GM12875 (cell line): ENCODE data around the gene GRIFIN.

Experiments
- H3K4me3 ChIP-seq: one replicate; pipeline ENCODE4 v1.5.1; 2011; ENCODE audit warnings: low read depth, low read length, control low read depth
- TF ChIP-seq, protein P1 (sequence below): IDR thresholded peaks from 2 replicates; pipeline ENCODE4 v1.5.1; 2011; ENCODE audit warnings: low read depth, mild to moderate bottlenecking, control low read depth, inconsistent platforms, low read length, moderate library complexity, borderline replicate concordance; ENCODE audit not compliant: insufficient read depth

Gene GRIFIN

DNA sequence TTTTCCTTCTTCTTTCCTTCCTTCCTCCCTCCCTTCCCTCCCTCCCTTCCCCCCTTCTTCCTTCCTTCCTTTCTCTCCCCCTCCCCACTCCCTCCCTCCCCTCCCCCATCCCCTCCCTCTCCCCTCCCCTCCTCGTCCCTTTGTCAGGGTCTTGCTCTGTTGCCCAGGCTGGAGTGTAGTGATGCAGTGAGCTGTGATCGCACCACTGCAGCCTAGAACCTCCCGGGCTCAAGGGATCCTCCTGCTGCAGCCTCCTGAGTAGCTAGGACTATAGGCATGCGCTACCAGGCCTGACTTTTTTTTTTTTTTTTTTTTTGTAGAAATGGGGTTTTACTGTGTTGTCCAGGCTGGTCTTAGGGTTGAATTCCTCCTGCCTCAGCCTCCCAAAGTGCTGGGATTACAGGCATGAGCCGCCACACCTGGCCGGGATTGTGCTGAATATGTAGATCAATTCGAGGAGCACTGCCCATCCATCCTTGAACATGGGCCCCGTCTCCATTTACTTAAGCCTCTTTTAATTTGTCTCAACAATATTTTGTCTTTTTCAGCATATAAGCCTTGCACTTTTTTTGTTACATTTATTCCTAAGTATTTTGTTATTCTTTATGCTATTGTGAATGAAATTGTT is 23.4 kb downstream of the GRIFIN start:
- H3K4me3 ChIP-seq = no peak overlapping the region
- TF ChIP-seq, protein P1, sequence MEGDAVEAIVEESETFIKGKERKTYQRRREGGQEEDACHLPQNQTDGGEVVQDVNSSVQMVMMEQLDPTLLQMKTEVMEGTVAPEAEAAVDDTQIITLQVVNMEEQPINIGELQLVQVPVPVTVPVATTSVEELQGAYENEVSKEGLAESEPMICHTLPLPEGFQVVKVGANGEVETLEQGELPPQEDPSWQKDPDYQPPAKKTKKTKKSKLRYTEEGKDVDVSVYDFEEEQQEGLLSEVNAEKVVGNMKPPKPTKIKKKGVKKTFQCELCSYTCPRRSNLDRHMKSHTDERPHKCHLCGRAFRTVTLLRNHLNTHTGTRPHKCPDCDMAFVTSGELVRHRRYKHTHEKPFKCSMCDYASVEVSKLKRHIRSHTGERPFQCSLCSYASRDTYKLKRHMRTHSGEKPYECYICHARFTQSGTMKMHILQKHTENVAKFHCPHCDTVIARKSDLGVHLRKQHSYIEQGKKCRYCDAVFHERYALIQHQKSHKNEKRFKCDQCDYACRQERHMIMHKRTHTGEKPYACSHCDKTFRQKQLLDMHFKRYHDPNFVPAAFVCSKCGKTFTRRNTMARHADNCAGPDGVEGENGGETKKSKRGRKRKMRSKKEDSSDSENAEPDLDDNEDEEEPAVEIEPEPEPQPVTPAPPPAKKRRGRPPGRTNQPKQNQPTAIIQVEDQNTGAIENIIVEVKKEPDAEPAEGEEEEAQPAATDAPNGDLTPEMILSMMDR = no peak

DNA sequence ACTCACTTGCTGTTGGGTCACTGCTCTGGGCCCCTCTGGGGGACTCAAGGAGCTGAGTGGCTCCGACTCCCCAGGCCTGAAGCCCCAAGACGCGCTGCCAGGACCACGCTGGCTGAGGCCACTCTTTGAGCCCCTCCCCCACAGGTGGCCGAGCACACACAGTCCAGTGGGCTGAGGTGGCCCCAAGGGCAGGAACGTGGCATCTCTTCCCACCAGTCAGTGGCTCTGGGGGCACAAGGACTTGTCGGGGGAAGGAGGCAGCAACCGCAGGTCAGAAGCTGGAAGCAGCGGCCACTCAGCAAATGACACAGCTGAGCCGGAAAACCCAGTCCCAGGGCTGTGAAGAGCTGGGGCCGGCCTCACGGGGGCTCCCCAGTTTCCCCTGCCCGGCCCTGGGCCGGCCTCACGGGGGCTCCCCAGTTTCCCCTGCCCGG is 24.1 kb downstream of the GRIFIN start:
- TF ChIP-seq, protein P1 = no peak
- peak overlapping the region; percentile 11 for H3K4me3 ChIP-seq

DNA sequence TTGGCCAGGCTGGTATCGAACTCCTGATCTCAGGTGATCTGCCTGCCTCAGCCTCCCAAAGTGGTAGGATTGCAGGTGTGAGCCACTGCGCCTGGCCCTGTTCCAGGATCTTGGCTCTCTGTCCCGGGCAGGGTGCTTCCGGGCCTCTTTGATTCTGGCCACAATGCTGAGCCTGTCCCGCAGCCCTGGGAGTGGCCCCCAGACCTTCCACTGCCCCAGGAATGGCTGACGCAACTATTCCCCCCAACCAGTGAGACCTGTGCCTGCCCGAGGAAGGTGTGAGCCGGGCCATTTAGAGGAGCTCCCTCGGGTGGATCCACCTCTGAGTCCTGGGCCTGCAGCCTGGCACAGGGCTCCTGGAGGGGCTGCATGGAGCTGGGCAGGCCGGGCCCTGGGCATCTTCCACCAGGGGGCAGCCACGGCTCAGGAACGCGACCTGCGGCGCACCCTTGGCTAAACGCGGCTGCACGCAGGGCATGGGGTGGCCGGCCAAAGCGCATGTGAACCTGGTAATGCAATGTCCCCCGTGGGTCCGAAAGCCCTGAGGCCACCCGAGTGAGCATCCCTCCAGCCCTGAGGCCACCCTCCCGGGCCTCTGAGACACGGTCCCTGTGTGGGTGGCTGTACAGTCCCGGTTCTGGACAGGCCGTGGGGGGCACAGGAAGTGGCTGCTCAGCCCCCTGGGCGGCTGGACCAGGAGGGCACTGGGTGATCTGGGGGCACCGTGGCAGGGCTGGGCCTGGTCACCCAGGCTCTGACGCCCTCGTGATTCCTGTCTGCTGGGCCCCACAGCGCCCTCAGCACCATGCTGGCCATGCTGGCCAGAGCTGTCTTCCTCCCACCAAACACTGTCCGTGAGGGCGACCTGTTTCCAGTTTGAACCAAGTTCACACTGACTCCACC is 24.8 kb downstream of the GRIFIN start:
- no peak overlapping the region for H3K4me3 ChIP-seq
- TF ChIP-seq, protein P1 = peak; percentile 90

DNA sequence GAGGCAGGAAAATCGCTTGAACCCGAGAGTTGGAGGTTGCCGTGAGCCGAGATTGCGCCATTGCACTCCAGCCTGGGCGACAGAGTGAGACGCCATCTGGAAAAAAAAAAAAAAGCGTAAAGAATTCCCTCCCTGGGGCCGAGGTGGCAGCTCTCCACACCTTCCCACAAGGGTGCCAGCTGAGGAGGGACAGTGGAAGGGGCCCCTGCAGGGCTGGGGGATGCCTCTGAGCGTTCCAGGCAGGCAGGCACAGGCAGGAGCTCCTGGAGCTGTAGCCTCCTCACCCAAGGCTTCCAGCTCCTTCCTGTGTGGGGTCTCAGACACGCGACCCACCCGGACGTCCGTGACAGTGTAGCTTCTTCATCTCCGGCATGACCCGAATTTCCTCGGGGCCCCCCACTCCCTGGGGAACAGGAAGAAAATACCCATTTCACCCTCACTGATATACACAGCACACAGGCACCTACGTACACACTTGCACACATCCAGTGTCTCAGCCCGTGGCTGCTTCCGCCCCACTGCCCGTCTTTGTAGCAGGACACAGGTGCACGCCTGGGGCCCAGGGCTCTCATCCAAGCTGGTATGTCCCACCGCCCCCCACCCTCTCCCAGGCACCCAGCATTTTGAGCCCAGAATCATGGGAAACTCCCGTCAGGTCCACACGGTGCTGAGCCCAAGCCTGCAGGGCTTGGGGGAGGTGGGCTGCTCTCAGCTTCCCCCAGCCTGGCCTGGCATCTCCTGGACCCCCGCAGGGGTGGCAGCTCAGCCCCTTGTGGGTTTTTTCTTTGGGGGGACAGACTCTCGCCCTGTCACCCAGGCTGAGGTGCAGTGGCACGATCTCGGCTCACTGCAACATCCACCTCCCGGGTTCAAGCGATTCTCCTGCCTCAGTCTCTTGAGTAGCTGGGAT is 25.7 kb downstream of the GRIFIN start:
- H3K4me3 ChIP-seq = no peak overlapping the region
- TF ChIP-seq, protein P1 = no peak

DNA sequence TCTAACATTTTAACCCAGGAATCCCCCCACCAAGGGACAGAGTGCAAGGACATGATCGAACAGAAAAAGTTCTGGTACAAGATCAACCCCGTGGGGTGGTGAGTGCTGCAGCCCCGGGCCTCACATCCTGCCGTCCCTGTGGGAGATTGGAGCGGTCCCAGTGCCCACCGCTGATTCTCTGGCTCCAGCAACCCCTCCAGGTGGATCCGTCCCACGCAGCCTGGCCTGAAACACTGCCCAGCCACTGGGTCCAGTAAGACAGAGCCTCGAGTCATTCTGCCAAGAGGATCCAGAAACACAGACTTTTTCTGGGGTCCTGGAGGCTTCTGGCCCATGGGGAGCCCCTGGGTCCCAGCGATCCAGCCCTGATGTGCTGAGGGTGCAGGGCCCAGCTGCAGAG is 29.5 kb downstream of the GRIFIN start:
- TF ChIP-seq, protein P1 = no peak
- no peak overlapping the region for H3K4me3 ChIP-seq

DNA sequence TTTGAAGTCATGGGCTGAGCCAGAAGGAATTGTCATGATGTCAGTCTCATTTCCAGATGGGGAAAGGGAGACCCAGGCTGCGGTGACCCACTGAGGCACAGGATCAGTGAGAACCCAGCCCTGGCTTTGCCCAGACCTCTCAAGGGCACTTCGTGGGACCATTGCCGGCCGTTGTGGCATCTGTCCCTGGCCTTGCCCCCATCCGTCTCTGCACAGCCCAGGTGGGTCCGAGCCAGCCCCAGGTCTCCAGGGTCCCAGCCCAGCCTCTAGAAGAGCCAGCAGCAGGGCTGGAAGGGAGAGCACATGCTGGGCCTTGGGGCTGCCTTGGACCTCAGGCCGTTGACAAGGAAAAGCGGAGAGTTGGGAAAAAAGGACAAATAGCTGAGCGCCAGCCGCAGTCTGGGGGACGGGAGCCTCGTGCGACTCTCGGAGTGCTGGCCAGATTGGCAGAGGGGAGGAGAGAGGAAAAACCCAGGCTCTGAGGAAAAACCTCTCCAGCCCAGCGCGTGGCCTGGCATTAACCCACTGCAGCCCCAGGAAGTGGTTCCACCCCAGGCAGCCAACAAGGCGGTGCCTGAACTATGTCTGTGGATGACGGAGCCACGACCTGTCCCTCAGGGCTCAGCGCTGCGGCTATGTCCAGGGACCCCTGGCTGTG is 30.2 kb downstream of the GRIFIN start:
- TF ChIP-seq, protein P1 = no peak
- no peak overlapping the region for H3K4me3 ChIP-seq
